Measurements from ENCODE around the gene HKDC1.

HKDC1 gene

DNA sequence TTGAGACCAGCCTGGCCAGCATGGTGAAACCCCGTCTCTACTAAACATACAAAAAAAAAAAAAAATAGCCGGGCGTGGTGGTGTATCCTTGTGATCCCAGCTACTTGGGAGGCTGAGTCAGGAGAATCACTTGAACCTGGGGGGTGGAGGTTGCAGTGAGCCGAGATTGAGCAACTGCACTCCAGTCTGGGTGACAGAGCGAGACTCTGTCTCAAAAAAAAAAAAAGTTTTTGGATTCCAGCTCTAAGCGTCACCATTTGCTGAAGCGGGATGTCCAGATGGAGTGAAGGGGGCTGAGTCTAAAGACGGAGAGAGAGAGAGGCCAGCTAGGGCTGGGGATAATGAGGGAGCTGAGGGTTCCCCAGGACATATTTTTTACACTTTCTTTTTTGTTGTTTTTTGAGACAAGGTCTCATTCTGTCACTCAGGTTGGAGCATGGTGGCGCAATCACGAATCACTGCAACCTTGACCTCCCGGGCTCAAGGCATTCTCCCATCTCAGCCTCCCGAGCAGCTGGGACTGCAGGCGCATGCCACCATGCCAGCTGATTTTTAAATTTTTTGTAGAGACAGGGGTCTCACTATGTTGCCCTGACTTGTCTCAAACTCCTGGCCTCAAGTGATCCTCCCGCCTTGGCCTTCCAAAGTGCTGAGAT, 48.8 kb downstream of the HKDC1 start:
- Mint-ChIP-seq H3K4me3 (no peak overlapping the region), H3K4me1 (no peaks in the 10 kb centered on the region), H3K27ac (no peak overlapping the region), H3K9me3 (peaks cover 11% of the 10 kb centered on the region), H3K27me3 (ENCODE audit: low read depth) (peaks cover 19% of the 10 kb centered on the region), H3K36me3 (ENCODE audit: low read depth) (no peaks in the 10 kb centered on the region)
- no peak for TF ChIP-seq CTCF (IDR thresholded peaks at IDR 0.05; ENCODE audit: unreplicated experiment in 3 of 3)

- Mint-ChIP-seq H3K4me1 (no peaks in the 10 kb centered on the region), H3K9me3 (peaks cover 13% of the 10 kb centered on the region), H3K27me3 (ENCODE audit: low read depth) (peaks cover 16% of the 10 kb centered on the region), H3K36me3 (ENCODE audit: low read depth) (no peaks in the 10 kb centered on the region), H3K27ac (no peak overlapping the region), H3K4me3 (no peak overlapping the region)
- no peak for TF ChIP-seq CTCF (IDR thresholded peaks at IDR 0.05; ENCODE audit: unreplicated experiment in 3 of 3)
Measured at GRCh38 chr10:69269761-69270160, 49.6 kb downstream of the HKDC1 start.

DNA sequence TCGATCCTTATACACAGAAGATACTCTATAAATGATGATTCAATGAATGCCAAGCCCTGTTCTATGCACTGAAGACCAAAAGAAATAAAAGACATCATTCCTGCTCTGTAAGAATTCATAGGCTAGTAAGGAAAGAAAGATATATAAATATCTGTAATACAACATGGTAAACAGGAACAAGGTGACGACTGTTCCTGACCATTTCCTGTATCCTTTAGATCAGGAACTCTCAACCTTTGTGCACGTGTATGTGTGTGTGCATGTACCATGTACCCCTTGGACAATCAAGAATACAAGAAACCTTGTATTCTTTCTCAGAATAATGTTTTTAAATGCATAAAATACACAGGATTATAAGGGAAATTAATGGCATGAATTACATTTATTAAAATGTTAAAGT, 50.9 kb downstream of the HKDC1 start:
- H3K4me3 Mint-ChIP-seq: no peak overlapping the region
- no peak for TF ChIP-seq CTCF (IDR thresholded peaks at IDR 0.05; ENCODE audit: unreplicated experiment in 3 of 3)
- no peaks in the 10 kb centered on the region for H3K4me1 Mint-ChIP-seq
- peaks cover 13% of the 10 kb centered on the region for H3K27me3 Mint-ChIP-seq (ENCODE audit: low read depth)
- no peak overlapping the region for H3K27ac Mint-ChIP-seq
- H3K9me3 Mint-ChIP-seq: peaks cover 14% of the 10 kb centered on the region
- H3K36me3 Mint-ChIP-seq (ENCODE audit: low read depth): no peaks in the 10 kb centered on the region

DNA sequence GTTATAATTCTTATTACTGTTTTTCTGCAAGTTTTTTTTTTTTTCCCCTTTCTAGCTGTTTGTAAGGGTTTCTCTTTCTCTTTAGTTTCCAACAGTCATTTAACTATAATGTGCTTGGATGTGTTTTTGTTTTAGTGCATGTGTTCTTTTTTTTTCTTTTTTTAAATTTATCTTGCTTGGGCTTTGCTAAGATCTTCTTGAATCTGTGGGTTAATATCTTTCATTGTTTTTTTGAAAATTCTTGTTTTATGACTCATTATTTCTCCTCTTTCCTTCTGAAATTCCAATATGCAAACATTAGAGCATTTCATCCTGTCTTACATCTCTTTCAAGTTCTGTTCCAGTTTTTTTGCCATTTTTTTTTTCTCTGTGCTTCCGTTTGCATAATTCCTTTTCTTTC, 52.5 kb downstream of the HKDC1 start:
- Mint-ChIP-seq H3K4me1 (no peaks in the 10 kb centered on the region), H3K9me3 (peaks cover 14% of the 10 kb centered on the region), H3K27ac (no peak overlapping the region), H3K4me3 (no peak overlapping the region), H3K36me3 (ENCODE audit: low read depth) (no peaks in the 10 kb centered on the region), H3K27me3 (ENCODE audit: low read depth) (peaks cover 7% of the 10 kb centered on the region)
- TF ChIP-seq CTCF (IDR thresholded peaks at IDR 0.05; ENCODE audit: unreplicated experiment in 3 of 3): no peak

DNA sequence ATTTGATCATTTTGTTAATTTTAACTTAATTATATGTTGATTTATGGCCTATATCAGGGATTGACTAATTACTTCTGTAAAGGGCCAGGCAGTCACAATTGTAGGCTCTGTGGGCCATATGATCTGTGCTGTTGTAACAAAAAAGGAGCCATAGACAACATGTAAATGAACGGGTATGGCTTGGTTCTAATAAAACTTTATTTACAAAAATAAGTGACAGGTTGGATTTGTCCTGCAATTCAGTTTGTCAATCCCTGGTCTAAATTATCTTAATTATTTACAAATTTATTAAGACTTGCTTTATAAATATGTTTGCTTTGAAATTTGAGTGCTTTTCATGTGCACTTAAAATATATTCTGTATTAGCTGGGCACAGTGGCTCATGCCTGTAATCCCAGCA, 55.3 kb downstream of the HKDC1 start:
- Mint-ChIP-seq H3K27ac (no peak overlapping the region), H3K9me3 (peaks cover 14% of the 10 kb centered on the region), H3K36me3 (ENCODE audit: low read depth) (no peaks in the 10 kb centered on the region), H3K4me1 (no peaks in the 10 kb centered on the region), H3K27me3 (ENCODE audit: low read depth) (no peaks in the 10 kb centered on the region), H3K4me3 (no peak overlapping the region)
- TF ChIP-seq CTCF (IDR thresholded peaks at IDR 0.05; ENCODE audit: unreplicated experiment in 3 of 3): no peak

DNA sequence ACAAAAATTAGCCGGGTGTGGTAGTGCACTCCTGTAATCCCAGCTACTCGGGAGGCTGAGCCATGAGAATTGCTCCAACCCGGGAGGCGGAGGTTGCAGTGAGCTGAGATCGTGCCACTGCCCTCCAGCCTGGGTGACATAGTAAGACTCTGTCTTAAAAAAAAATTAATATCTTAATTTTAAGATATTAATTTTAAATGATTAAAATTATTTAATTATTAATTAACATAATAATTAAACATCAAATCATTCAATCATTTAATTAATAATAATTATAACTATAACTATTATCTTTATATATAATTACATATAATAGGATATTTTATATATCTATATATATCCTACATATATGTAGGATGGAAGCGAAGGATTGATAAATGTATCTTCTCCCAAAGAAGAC, 56.4 kb downstream of the HKDC1 start:
- no peaks in the 10 kb centered on the region for H3K36me3 Mint-ChIP-seq (ENCODE audit: low read depth)
- H3K9me3 Mint-ChIP-seq: peaks cover 7% of the 10 kb centered on the region
- no peak overlapping the region for H3K4me3 Mint-ChIP-seq
- no peaks in the 10 kb centered on the region for H3K4me1 Mint-ChIP-seq
- no peak overlapping the region for H3K27ac Mint-ChIP-seq
- no peak for TF ChIP-seq CTCF (IDR thresholded peaks at IDR 0.05; ENCODE audit: unreplicated experiment in 3 of 3)
- no peaks in the 10 kb centered on the region for H3K27me3 Mint-ChIP-seq (ENCODE audit: low read depth)

Measured in nephron (organoid).